Measurements from ENCODE around the gene OLA1.

Gene OLA1

DNA sequence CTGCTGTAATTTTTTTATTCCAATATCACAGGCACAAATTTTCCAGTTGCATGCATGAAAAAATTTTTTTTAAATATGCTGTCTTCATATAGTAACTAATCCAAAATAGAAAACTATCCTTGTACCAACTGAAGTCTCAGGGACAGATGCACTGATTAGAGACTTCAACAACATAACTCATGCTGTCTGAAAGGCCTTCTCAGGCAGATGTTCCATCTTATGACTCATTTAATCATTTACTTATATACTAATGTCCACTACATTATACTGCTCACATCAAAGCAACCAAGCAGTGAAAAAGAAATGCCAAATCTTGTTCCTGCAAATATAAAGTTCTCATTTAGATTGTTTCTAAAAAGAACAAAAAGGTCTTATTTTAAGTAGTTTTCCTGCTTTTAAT lies 53.1 kb downstream of the OLA1 start:
- no peak overlapping the region for H3K4me3 ChIP-seq (ENCODE audit: low read length)
- no peak for TF ChIP-seq CTCF (conservative IDR thresholded peaks at IDR 0.05; ENCODE audit: low read depth, low read length)
- DNase-seq (ENCODE audit: low read depth), result no peak

- TF ChIP-seq CTCF (conservative IDR thresholded peaks at IDR 0.05; ENCODE audit: low read depth, low read length), result no peak
- H3K4me3 ChIP-seq (ENCODE audit: low read length), result no peak overlapping the region
- no peak for DNase-seq (ENCODE audit: low read depth)
Measured at GRCh38 chr2:174193737-174194136, 54.6 kb downstream of the OLA1 start.

GRCh38 chr2:174192664-174193063 lies 55.7 kb downstream of the OLA1 start:
- no peak for TF ChIP-seq CTCF (conservative IDR thresholded peaks at IDR 0.05; ENCODE audit: low read depth, low read length)
- DNase-seq (ENCODE audit: low read depth), result no peak
- H3K4me3 ChIP-seq (ENCODE audit: low read length), result no peak overlapping the region

DNA sequence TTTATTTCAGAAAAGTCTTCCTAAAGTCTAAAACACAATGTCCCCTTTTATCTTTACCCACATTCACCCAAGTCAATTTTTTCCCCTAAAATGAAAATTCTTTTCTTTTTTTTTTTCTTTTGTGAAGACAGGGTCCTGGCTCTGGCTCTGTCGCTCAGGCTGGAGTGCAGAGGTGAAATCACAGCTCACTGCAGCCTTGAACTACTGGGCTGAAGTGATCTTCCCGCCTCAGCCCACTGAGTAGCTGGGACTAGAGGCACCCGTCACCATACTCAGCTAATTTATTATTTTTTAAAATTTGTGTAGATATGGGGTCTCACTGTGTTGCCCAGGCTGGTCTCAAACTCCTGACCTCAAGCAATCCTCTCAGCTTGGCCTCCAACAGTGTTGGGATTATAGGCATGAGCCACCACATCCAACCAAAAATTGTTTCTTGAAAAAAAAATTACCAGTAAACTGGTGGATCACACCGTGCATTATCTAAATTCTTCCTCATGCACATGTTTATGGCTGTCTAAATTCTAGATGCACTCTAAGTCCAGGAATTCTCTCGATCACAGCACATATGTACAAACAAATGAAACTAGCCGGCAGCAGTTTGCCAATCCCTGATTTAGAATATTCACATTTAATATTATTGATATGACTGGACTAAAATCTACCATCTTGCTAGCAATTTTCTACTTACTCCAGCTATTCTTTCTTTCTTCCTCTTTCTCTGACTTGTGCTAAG lies 56.8 kb downstream of the OLA1 start:
- no peak for TF ChIP-seq CTCF (conservative IDR thresholded peaks at IDR 0.05; ENCODE audit: low read depth, low read length)

GRCh38 chr2:174184915-174185314 lies 63.4 kb downstream of the OLA1 start:
- no peak for TF ChIP-seq CTCF (conservative IDR thresholded peaks at IDR 0.05; ENCODE audit: low read depth, low read length)
- DNase-seq (ENCODE audit: low read depth), result no peak
- no peak overlapping the region for H3K4me3 ChIP-seq (ENCODE audit: low read length)

More for the DNA sequence above, 56.8 kb downstream of the OLA1 start:
- DNase-seq (ENCODE audit: low read depth), result no peak
- no peak overlapping the region for H3K4me3 ChIP-seq (ENCODE audit: low read length)

- TF ChIP-seq CTCF (conservative IDR thresholded peaks at IDR 0.05; ENCODE audit: low read depth, low read length), result no peak
Measured at GRCh38 chr2:174184504-174184903, 63.8 kb downstream of the OLA1 start.

DNA sequence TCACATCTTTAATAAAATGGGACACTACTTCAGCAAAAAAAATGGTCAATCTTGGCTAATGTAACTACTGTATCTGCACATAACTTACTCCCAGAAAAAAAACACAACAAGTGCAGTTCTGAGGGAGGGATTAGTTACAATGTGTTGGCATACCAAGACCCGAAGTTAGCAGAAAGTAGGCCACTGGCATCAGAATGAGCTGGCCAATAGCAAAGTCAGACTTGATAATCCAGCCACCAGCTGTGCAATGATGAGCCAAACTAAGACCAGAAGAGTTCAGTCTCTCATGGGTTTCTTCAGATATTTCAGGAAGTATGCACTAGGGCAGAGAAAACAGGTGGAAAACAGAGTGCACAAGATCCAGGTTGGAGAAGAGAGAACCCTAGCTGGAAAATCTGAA lies 65.3 kb downstream of the OLA1 start:
- no peak for DNase-seq (ENCODE audit: low read depth)
- no peak overlapping the region for H3K4me3 ChIP-seq (ENCODE audit: low read length)
- TF ChIP-seq CTCF (conservative IDR thresholded peaks at IDR 0.05; ENCODE audit: low read depth, low read length), result no peak

More at GRCh38 chr2:174184504-174184903, 63.8 kb downstream of the OLA1 start:
- no peak for DNase-seq (ENCODE audit: low read depth)
- no peak overlapping the region for H3K4me3 ChIP-seq (ENCODE audit: low read length)

Data from retinal pigment epithelial cell (primary cell).